ENCODE results near the gene CTBP2.

Gene CTBP2

DNA sequence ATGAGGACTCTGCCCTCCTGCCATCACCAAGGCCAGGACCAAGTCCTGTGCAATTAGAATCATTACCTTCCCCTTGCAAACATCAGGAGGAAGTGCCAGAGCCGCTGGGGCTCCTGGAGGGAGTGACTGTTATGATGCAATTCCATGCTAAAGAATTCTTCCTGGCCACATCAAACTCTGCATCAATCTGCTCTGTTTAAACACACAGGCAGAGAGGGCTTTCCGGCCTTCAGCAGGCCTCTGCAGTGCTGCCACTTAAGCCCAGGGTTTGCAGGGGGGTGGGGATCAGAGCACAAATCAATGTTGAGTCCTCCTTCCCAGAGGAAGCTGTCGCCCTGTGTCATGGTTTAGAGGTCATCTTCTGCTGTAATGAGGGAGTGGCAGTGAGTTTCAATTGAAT is 58.1 kb downstream of the CTBP2 start:
- no peak for DNase-seq

DNA sequence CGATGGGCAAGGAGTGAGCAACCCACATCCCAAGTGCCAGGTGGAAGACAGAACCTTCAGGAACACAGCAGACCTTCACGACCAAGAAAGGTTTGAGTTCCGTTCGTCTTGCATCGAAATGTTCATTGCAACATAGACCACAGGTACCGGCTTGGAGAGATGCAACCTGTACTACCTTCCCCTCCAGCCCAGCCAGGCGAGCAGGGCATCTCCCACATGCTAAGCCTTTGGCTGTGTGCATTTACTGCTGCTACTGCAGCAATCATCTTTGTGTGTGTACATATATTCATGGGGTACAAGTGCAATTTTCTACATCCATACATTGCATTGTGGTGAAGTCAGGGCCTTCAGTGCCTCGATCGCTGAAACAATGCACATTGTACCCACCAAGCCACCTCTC is 58.8 kb downstream of the CTBP2 start:
- no peak for DNase-seq

DNA sequence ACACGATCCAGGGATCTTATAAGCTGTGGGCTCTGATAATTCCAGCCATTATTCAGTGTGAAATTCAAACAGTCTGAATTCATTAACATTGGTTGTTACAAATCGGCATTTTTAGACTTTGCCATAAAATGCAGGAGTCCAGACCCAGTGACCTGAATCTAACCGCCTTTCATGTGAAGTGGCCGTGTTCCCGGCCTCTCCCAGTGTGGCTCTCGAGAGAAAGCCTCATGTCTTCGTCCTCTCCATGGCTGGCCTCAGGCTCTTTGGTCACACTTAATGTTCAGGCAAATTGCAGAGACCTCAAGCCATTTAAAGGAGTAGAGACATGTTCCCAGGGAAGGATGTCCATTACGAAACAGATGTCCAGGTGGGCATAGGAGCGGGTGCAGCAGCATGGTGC is 59.3 kb downstream of the CTBP2 start:
- DNase-seq = no peak

DNA sequence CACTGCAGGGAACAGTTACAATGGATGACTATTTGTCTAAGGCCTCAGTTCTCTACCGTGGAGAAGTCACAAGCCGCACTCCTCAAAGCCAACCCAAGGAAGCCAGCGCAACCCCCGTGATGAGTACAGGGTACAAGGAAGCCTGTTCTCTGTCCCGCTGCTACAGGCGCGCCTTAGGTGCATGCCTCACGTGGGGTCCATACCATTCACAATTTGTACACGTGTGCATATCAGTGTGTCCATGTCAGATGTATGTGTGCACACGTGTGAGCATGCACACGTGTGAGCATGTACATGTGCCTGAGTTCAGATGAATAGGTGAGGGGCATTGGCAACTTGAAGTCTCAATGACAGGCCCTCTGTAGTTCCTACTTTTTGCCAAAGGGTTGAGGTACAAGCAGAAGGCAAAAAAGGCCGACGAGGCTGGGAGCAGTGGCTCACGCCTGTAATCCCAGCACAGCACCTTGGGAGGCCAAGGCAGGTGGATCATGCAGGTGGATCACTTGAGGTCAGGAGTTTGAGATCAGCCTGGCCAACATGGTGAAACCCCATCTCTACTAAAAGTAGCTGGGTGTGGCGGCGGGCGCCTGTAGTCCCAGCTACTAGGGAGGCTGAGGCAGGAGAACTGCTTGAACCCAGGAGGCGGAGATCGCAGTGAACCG is 62.8 kb downstream of the CTBP2 start:
- DNase-seq = no peak

DNA sequence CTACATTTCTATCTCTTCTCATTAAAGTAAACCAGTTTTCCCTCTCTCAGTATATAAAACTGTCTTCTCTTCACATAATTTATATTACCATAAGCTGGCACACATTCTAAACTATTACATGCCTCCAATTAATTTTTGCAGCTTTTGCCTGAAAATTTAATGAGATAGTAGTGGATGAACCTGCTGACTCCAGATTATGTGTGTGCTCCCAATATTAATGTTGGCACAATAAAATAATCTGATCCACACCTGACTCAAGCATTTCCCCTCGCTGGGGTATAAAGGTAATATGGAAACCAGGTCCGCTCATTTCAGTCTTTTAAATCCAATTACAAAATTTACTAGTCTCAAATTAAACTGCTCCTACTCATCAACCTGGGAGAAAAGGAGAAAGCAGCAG is 63.4 kb downstream of the CTBP2 start:
- DNase-seq = no peak

DNA sequence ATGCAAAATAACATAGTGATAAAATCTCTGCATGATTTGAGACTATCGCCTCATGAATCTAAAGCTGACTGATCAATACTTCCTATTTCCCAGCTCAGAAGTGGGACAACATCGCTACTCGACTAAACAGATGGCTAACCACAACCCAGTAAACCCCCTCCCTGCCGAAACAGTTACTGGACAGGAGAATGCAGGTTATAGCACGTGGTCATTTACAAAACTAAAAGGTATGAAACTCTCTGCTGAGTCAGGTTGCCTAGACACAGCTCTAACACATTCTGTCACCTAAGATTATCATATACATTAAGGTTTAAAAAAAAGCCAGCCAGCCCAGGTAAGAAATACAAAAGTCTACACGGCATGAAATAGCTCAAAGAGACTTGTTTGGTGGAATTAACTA is 64.0 kb downstream of the CTBP2 start:
- DNase-seq = no peak

DNA sequence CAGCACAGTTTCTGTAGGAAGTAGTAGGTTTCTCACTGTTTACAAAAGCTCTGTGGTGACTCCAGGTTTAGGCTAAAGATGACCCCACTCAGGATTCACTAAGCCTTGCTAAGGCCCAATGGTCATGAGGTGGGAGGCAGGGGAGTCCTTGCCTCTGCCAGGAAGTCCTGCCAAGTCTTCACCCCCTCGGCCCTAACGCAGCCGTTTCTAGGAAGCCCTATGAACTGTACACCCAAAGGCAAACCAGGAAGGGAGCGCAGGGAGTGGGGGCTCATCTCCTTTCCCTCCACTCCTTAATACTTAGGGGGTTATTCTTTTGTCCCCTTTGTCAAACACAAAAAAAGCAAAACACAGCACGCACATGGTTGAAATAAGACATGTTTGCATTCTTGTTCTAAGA is 64.6 kb downstream of the CTBP2 start:
- no peak for DNase-seq

DNA sequence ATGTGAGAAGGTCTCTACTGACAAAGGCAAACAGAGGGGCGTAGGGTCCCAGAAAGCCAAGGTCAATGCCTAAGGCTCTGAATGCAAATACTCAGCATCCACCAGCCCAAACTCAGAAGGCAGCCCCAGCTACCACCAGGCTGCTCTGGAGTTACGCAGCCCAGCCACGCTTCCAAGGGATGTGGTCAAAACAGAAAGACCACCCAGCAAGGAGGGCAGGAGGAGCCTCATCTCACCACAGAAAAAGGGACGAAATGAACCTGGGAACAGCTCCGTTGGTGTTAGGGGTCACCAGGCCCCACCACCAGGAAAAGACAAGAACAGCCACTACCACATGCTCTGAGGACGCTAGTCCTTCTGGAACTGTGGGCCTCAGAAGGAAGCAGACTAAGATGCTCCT is 65.1 kb downstream of the CTBP2 start:
- DNase-seq = no peak

DNA sequence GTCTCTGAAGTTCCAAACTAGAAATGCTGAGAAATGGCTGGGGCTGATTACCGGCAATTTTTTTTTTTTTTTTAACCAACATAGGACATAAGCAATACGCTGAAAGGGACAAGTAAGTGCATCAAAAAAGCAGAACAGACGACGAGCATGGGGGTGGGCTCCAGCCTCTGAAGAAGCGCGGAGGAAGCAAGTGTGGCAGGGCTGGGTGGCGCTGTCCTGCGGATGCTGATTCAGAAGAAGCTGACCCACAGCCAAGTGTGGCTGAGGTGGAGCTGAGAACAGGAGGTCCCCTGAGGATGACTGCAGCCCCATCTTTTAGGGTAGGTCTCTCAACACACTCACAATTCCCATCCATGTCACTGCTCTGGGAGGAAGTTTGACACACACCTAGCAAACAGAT is 65.6 kb downstream of the CTBP2 start:
- DNase-seq = no peak

DNA sequence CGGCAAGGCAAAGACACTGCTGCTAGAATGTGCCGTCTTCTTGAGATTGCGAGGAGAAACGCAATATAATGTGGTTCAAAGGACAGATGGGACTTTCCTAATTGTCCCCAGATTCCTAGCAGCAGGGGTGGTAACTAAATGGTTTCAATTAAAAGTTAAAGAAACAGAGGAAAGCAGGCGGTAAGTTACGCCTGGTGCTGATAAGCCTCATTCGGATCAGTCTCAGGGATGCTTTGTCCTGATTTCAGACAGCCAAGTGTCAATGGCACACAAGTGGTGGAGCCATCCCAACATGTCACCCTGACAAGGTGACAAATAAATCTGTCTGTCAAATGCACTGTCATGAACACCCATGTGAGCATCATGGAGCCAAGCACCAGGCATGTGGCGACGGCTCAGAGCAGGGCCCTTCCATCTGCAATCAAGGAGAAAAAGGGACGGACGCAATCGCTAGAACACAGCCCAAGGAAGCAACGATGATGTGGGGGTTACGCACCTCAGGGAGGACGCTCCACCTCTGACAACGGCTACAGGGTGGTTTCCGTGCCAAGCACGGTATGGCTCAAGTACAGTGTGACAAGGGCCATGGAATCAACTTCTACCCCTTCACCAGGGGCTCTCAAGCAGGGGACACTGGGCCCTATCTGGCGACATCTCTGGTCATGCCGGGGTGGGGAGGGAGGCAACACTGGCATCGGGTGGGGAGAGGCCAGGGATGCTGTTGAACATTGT is 66.2 kb downstream of the CTBP2 start:
- DNase-seq = no peak

DNA sequence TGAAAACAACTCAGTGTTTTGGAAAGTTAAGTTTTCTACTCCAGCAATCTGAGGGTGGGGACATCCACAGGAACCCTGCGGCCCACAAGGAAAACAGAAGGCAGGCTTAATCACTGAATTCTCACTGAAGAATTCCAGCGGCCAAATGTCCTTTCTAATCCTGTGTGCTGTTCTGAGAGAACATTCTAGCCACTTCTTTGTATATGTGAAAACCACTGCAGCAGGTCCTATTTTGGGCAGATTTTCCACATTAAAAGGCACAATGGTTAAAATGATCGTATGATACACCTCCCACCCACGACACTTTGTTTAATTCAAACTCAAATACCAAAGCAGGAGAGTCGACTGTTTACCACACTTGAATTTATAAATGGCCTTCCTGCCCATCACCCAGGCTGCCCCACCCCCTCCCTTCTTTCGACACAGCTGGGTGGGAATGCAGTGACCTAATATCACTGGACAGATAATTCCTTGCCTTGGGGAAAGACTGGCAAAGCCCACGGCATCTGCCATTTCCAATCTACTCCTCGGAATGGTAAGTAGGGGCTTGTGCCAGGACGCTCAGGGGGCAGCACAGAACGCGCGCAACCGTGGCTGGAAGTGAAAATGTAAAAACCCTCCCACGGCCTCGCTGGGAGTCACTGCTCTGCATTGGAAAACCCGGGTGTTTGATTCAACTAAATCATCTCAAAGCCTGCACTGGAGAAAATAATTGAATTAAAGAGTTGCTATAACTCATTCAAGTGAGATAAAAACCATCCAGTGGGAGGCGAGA is 67.0 kb downstream of the CTBP2 start:
- no peak for DNase-seq

DNA sequence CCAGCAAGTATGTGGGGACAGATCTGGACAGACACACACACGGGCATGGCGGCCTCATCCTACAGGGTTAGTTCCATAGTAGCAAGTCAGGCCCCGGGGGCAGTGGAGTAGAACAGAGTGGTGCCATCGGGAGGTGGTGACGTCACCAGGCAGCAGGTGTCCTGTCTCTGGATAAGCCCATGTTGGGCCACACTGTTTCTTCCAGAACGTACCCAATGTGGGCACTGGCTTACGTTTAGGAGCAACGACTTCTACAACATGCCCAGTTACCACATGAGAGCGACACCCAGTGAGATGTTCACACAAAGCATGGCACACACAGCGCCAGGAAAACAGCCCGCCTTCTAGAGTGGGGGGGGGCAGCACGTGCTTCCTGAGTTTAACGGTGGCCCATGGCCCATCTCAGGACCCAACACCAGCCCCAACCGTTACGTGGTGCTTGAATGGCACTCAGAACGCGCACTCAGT is 67.8 kb downstream of the CTBP2 start:
- DNase-seq = no peak

DNA sequence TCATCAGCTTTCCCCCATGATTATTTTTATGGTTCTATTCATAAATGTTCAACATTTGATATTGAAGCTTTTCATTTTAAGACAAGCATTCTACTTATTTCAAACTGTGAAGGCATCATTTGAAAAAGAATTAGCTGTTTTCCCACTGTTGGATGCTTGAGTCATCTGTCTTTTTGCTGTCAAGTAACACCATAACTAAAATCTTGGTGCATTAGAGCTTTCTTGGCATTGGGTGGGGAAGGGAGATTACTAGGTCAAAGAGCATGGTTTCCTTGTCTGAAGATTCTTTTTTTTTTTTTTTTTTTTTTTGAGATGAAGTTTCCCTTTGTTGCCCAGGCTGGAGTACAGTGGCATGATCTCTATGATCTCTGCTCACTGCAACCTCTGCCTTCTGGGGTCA is 68.5 kb downstream of the CTBP2 start:
- no peak for DNase-seq

DNA sequence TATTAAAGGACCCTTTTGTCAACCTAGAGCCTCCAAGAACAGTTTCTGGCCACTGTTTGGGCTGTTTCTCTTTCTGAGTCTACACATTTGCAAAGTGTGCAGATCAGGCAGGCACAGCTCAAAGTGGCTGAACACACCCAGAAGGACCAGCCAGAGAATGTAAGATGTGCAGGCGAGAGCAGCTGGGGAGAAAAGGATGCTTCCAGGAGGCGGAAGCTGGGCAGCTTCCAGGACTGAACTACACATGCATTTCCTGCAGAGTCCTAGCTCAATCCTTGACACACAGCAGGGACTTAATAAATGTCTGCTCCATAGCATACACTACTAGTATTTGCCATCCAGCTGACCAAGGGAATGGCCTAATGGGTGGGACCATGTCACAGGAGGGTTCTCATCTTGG is 70.9 kb downstream of the CTBP2 start:
- DNase-seq = no peak

DNA sequence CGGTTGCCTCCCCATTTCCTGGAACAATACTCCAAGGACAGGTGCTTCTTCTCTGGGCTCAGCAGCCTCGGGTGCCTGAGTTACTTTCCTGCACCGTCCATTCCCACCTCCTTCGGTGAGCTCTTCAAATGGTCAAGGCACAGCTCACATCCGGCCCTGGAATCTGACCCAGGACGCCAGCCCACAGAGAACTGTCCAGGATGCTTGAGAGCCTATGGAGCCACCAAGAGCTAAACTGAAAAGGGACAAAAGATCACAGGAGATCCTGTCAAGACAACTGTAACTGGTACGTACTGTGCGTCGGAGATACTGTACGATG is 72.5 kb downstream of the CTBP2 start:
- DNase-seq = no peak

DNA sequence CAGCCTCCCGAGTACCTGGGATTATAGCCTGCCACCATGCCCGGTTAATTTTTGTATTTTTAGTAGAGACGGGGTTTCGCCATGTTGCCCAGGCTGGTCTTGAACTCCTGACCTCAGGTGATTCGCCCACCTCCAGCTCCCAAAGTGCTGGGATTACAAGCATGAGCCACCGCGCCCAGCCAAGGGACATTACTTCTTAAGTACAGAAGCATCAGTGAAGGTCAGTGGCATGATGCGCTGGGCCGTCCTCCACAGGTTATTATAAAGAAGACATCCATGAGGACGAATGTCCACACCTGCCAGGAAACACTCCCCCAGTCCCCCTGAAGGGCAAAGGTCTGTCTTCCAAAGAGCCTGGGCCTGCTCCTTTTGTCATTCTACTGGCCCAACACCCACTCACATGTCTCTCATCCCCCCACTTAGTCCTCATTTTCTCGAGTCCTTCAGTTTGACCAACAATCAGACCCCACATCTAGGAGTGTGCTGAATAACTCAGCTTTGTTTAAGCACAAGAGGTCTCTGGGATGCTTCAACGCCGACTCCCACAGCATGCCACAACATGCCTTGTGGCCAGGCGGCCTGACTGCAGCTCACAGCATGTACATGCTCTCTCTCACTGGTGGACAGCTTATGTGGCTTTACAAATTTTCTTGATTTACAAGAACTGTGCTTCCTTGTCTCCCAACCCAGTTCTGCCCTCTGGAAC is 73.0 kb downstream of the CTBP2 start:
- DNase-seq = no peak

DNA sequence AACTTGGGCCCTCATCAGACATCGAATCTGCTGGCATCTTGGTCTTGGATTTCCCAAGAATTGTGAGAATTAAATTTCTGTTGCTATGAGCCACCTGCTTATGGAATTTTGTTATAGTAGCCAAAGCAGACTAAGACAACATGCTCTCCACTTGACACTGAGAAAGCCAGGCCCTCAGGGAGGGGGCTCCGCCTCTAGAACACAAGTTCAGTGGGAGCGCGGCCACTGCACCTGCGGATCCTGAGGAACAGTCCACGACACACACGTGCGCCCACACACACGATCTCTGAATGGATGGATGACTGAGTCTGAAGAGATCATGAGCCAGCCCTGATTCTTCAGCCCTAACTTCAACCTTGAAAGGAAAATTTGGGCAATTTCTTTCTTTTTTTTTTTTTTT is 73.7 kb downstream of the CTBP2 start:
- DNase-seq = no peak

DNA sequence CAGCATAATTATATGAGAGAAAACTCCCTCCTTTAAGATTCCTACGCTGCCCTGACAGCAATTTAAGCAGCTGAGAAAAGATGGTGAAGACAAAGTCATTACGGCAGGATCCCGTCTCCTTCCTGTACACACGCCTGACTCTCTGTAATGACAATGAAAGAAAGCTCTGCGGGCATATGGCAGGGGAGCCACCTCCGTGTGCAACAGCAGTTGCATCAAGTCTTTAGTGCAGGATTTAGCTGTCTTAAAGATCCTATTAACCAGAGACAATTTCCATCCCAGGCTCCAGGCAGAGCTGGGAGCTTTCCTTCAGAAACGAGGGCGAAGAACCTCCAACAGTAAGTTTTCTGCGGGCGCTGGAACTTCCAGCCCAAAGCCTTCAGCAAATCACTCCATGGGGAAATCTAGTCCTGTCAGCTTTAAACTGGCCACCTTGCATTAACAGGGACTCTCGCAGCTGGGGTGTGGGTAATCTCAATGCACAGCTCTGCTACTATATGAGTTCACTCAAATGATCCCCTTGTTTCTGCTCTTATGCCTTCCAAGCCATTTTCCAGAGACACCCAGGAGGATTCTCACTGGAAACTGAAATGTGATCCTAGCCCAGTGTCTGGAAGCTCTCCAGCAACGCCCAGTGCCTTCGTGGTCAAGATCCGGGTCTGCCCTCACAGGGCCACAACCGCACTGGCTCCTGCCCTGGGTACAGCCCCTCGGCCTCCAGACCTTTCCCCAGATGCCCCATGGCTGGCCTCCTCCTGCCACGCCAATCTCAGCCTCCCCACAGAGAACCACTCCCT is 74.9 kb downstream of the CTBP2 start:
- no peak for DNase-seq

DNA sequence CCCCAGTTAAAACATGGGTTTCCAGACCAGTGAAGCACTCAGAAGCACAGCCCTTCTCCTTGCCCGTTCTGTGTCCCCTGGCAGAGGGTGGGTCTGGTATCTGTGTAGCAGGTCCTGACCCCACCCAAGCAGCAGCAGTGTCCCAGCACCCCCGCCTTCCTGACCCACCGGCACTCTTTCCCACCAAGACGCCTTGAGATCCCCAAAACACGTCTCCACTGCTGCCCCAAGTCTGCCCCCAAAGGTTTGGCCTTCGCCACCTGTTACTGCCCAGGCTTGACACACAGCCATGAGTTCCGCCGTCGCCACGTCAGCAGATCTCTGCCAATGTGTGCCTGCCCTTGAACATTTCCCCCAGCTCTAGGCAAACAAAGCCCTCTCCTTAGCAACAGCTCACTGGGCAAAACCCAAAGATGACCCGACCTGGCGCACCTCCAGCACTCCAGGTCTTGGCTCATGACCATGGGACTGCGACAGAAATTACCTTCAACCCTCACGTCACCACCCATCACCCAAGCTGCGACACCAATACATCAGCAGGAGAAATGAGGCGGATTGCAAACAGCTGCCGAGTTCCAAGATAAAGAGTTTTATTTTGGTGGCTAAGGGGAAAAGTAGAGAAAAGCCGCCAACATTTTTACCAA is 75.6 kb downstream of the CTBP2 start:
- DNase-seq = no peak

DNA sequence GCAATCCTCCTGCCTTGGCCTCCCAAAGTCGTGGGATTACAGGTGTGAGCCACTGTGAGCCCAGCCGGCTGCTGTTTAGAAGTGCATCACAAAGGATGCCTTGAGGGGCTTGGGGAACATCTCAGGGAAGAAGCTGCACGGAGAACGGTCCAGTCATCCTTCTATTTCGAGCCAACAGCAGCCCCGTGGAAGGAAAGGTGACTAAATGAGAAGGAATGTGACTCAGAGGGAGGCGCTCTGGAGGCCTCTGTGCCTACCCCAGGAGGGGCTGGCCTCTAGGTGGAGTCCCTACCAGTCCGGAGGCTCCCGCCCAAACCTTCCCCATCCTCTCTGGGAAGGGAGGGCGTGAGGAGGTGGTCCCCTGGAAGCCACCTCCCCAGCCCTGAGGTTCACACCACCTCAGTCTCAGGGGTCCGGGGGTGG is 76.2 kb downstream of the CTBP2 start:
- peak; percentile 54 to 83 for DNase-seq

DNA sequence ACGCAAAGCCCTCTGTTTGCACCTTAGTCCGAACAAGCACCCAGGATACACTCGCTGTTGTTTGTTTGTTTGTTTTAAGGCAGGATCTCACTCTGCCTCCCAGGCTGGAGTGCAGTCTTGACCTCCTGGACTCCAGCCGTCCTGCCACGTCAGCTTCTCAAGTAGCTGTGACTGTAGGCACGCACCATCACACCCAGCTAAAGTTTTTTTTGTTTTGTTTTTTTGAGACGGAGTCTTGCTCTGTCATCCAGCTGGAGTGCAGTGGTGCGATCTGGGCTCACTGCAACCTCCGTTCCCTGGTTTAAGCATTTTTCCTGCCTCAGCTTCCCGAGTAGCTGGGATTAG is 76.8 kb downstream of the CTBP2 start:
- no peak for DNase-seq

DNA sequence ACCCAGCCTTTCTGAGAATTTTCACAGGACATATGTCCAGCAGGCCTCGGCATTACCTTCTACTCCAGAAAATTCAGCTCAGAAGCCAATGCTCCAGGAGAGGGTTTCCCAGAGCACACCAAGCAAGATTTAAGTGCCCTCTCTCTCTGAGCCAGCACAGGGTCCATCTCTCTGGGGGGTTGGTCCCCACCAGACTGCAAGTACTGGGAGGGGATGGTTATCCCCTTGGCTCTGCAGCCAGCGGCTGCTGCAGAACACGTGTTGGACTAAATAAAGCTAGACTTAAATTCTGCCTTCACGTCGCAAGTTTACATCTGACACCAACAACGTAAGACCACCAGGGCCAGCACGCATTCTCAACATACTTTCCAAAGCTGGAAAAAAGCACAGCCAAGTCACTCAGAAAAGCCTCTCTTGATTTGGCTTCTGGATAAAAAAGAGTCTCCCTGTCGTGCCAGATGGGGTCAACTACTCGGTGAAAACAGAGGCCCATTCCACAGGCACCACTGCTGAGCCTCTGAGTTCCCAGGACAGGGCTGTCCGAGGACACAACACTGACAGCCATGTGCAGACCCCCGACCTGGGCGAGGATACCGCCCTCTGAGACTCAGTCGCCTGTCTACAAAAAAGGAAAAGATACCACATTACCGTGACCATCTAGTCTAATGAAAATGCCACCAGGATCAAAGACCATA is 77.3 kb downstream of the CTBP2 start:
- no peak for DNase-seq
